K562 (cell line): ENCODE measurements around the gene ZNF512B. TPM values are rescaled to one million over a fixed set of nuclear protein-coding genes. Genes with fewer than 3 reads are reported as not detected.

Experiments
- ATF1 ChIP-seq, 2 experiments: fragments of 450-650 bp in 1 of 2; IDR thresholded peaks; 2 replicates each; pipeline ENCODE4 v1.6.1; 2016; ENCODE audit warnings: missing compliant biosample characterization in 1 of 2, missing genetic modification characterization in 1 of 2
- COPS2 ChIP-seq: fragments of 450-650 bp; conservative IDR thresholded peaks from 2 replicates; pipeline ENCODE4 v1.6.1; 2016; ENCODE audit warnings: mild to moderate bottlenecking, moderate library complexity
- CREM ChIP-seq: IDR thresholded peaks from 2 replicates; pipeline ENCODE4 v1.6.1; 2014; ENCODE audit warnings: antibody characterized with exemption, low read depth
- EP400 ChIP-seq: fragments of 450-650 bp; IDR thresholded peaks from 2 replicates; pipeline ENCODE4 v1.6.1; 2017; ENCODE audit warnings: antibody characterized with exemption, mild to moderate bottlenecking, moderate library complexity
- MEIS2 ChIP-seq: fragments of 450-650 bp; IDR thresholded peaks from 2 replicates; pipeline ENCODE4 v1.6.1; 2014; ENCODE audit warnings: mild to moderate bottlenecking; ENCODE audit not compliant: partially characterized antibody
- MYC ChIP-seq, 2 experiments: fragments of 250-450 bp in 1 of 2; sonication (Bioruptor Pico) in 1 of 2; IDR thresholded peaks; 2 replicates each; pipeline versions ENCODE4 v1.5.1 to v1.6.1; 2012 to 2021; ENCODE audit warnings: low read depth in 2 of 2, borderline replicate concordance in 1 of 2, improper control_type of control experiment in 1 of 2, low read length in 1 of 2, mild to moderate bottlenecking in 1 of 2, moderate library complexity in 1 of 2
- NR2C1 ChIP-seq, 2 experiments: fragments of 450-650 bp; IDR thresholded peaks; 2 replicates each; pipeline ENCODE4 v1.6.1; 2017; ENCODE audit warnings: mild to moderate bottlenecking in 2 of 2, antibody characterized with exemption in 1 of 2, inconsistent platforms in 1 of 2, missing compliant biosample characterization in 1 of 2, missing genetic modification characterization in 1 of 2
- PHF20 ChIP-seq: fragments of 450-650 bp; IDR thresholded peaks from 2 replicates; pipeline ENCODE4 v1.6.1; 2018; ENCODE audit not compliant: partially characterized antibody
- POLR2G ChIP-seq: fragments of 200-400 bp; formaldehyde crosslinking; IDR thresholded peaks from 2 replicates; pipeline ENCODE4 v1.6.1; 2017; ENCODE audit warnings: low read depth, mild to moderate bottlenecking, antibody characterized with exemption, low read length, moderate library complexity
- ZNF134 ChIP-seq: fragments of 250-450 bp; sonication (Bioruptor Pico); conservative IDR thresholded peaks from 2 replicates; pipeline ENCODE4 v1.4.0; 2020
- ZNF143 ChIP-seq: sonication (generic); formaldehyde crosslinking; IDR thresholded peaks from 2 replicates; pipeline ENCODE4 v1.9.0; 2022; ENCODE audit warnings: mild to moderate bottlenecking, missing genetic modification reagents
- ZNF830 ChIP-seq: fragments of 250-450 bp; sonication (Bioruptor Pico); IDR thresholded peaks from 2 replicates; pipeline ENCODE4 v1.5.0; 2021; ENCODE audit warnings: mild to moderate bottlenecking
- polyA plus RNA-seq, 8 experiments: library from polyadenylated mRNA; depleted of rRNA in 4 of 8; stranded (reverse) in 5 of 8; unstranded in 3 of 8; fragments of >200 nt; fragmentation: Nextera tagmentation in 2 of 8; fragmentation: Illumina TruSeq in 1 of 8; extraction: Ambion mirVana in 2 of 8; extraction: Trizol in 1 of 8; gene quantifications; 2 replicates each; pipeline versions ENCODE4 v1.2.1 to v1.2.3, GENCODE V29; 2011 to 2014; ENCODE audit warnings: inconsistent platforms in 1 of 8, missing spikeins in 1 of 8
- total RNA-seq, 7 experiments: library from RNA; depleted of rRNA in 6 of 7; stranded (reverse); fragments of >200 nt in 6 of 7; fragmentation: Illumina TruSeq in 2 of 7; extraction: Trizol in 2 of 7; gene quantifications; 2 replicates each; pipeline versions ENCODE4 v1.2.1 to v1.2.3, GENCODE V29; 2011 to 2021; ENCODE audit warnings: low replicate concordance in 1 of 7
- TF ChIP-seq, protein P1 (sequence below): fragments of 200-800 bp; sonication (Bioruptor generic); IDR thresholded peaks from 2 replicates; pipeline ENCODE4 v1.6.1; 2016; ENCODE audit warnings: missing genetic modification characterization, missing compliant biosample characterization
- TF ChIP-seq, protein P2 (sequence below): sonication (generic); formaldehyde crosslinking; IDR thresholded peaks from 2 replicates; pipeline ENCODE4 v1.8.0; 2022; ENCODE audit warnings: mild to moderate bottlenecking, missing genetic modification reagents, borderline replicate concordance
- TF ChIP-seq, protein P3 (sequence below): fragments of 450-650 bp; IDR thresholded peaks from 2 replicates; pipeline ENCODE4 v1.6.1; 2016
- TF ChIP-seq, protein P4 (sequence below): fragments of 200-800 bp; sonication (Bioruptor generic); IDR thresholded peaks from 2 replicates; pipeline ENCODE4 v1.6.1; 2017; ENCODE audit warnings: missing genetic modification characterization, missing compliant biosample characterization

The ZNF512B gene
- total and polyA plus RNA-seq, 9 of the 15 experiments (the other 6 are each of a cell fraction or from before 2014, with no cell fraction given) = 0.01 to 27.8 (median 8.2) TPM

DNA sequence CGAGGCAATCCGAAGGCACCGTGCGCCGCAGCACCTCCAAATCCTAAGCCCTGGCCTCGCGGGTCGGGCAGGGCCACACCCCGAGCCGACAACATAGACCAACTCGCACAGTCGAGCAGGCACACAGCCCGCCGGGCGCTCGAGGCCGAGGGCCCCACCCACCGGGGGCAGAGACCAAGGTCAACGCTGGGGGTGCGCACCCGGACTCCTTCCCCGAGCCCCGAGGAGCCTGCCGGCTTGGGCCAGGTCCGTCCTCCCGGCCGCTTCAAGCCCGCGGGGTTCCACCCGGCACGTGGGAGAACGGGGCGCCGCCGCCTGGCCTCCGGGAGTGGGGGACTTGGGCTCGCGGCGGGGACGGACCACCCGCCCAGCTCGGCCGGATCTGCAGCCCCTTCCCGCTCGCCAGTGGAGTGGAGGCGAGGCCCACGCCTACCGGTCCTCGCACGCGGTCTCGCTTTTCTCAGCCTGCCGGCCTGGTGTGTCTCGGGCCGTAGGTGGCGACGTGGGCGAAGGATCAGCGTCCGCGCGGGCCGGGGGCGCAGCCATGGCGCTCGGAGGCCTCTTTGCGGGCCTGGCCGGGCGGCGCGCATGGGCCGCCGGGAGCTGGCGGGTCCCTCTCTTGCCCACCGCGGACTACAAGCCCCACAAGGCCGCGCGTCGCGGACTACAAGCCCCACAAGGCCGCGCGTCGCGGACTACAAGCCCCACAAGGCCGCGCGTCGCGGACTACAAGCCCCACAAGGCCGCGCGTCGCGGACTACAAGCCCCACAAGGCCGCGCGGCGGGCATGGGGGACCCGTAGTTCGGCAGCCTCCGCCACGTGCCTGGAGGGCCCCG is 13.7 kb downstream of the ZNF512B start, which contains the start of gene UCKL1 (continued):
- TF ChIP-seq, protein P1, sequence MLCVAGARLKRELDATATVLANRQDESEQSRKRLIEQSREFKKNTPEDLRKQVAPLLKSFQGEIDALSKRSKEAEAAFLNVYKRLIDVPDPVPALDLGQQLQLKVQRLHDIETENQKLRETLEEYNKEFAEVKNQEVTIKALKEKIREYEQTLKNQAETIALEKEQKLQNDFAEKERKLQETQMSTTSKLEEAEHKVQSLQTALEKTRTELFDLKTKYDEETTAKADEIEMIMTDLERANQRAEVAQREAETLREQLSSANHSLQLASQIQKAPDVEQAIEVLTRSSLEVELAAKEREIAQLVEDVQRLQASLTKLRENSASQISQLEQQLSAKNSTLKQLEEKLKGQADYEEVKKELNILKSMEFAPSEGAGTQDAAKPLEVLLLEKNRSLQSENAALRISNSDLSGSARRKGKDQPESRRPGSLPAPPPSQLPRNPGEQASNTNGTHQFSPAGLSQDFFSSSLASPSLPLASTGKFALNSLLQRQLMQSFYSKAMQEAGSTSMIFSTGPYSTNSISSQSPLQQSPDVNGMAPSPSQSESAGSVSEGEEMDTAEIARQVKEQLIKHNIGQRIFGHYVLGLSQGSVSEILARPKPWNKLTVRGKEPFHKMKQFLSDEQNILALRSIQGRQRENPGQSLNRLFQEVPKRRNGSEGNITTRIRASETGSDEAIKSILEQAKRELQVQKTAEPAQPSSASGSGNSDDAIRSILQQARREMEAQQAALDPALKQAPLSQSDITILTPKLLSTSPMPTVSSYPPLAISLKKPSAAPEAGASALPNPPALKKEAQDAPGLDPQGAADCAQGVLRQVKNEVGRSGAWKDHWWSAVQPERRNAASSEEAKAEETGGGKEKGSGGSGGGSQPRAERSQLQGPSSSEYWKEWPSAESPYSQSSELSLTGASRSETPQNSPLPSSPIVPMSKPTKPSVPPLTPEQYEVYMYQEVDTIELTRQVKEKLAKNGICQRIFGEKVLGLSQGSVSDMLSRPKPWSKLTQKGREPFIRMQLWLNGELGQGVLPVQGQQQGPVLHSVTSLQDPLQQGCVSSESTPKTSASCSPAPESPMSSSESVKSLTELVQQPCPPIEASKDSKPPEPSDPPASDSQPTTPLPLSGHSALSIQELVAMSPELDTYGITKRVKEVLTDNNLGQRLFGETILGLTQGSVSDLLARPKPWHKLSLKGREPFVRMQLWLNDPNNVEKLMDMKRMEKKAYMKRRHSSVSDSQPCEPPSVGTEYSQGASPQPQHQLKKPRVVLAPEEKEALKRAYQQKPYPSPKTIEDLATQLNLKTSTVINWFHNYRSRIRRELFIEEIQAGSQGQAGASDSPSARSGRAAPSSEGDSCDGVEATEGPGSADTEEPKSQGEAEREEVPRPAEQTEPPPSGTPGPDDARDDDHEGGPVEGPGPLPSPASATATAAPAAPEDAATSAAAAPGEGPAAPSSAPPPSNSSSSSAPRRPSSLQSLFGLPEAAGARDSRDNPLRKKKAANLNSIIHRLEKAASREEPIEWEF (CRISPR knock-in tag) = peak; percentile 67; the same call in 1 of the 2 replicates
- TF ChIP-seq MYC (IDR thresholded peaks at IDR 0.05; ENCODE audit: low read depth, low read length) = peak; percentile 94
- TF ChIP-seq MYC (CRISPR knock-in tag; IDR thresholded peaks at IDR 0.05; ENCODE audit: borderline replicate concordance, low read depth) = no peak
- TF ChIP-seq CREM = peak; percentile 91
- TF ChIP-seq MEIS2 = no peak
- TF ChIP-seq ATF1 (CRISPR knock-in tag; IDR thresholded peaks at IDR 0.05) = no peak
- peak; percentile 68 for TF ChIP-seq ATF1 (tag; IDR thresholded peaks at IDR 0.05)
- TF ChIP-seq COPS2 = no peak
- TF ChIP-seq ZNF134 (CRISPR knock-in tag) = 0 out of 2 replicates have a peak, but pooled peaks have one; percentile 25
- TF ChIP-seq ZNF830 = no peak
- peak; percentile 96 for TF ChIP-seq ZNF143 (CRISPR knock-in tag)
- TF ChIP-seq, protein P2, sequence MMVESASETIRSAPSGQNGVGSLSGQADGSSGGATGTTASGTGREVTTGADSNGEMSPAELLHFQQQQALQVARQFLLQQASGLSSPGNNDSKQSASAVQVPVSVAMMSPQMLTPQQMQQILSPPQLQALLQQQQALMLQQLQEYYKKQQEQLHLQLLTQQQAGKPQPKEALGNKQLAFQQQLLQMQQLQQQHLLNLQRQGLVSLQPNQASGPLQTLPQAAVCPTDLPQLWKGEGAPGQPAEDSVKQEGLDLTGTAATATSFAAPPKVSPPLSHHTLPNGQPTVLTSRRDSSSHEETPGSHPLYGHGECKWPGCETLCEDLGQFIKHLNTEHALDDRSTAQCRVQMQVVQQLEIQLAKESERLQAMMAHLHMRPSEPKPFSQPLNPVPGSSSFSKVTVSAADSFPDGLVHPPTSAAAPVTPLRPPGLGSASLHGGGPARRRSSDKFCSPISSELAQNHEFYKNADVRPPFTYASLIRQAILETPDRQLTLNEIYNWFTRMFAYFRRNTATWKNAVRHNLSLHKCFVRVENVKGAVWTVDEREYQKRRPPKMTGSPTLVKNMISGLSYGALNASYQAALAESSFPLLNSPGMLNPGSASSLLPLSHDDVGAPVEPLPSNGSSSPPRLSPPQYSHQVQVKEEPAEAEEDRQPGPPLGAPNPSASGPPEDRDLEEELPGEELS (CRISPR knock-in tag) = peak; percentile 77; the same call in 1 of the 2 replicates
- peak; percentile 76 for TF ChIP-seq PHF20
- peak; percentile 75; the same call in 1 of the 2 replicates for TF ChIP-seq EP400
- TF ChIP-seq, protein P3, sequence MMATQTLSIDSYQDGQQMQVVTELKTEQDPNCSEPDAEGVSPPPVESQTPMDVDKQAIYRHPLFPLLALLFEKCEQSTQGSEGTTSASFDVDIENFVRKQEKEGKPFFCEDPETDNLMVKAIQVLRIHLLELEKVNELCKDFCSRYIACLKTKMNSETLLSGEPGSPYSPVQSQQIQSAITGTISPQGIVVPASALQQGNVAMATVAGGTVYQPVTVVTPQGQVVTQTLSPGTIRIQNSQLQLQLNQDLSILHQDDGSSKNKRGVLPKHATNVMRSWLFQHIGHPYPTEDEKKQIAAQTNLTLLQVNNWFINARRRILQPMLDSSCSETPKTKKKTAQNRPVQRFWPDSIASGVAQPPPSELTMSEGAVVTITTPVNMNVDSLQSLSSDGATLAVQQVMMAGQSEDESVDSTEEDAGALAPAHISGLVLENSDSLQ = no peak
- TF ChIP-seq POLR2G = peak; percentile 93
- TF ChIP-seq, protein P4, sequence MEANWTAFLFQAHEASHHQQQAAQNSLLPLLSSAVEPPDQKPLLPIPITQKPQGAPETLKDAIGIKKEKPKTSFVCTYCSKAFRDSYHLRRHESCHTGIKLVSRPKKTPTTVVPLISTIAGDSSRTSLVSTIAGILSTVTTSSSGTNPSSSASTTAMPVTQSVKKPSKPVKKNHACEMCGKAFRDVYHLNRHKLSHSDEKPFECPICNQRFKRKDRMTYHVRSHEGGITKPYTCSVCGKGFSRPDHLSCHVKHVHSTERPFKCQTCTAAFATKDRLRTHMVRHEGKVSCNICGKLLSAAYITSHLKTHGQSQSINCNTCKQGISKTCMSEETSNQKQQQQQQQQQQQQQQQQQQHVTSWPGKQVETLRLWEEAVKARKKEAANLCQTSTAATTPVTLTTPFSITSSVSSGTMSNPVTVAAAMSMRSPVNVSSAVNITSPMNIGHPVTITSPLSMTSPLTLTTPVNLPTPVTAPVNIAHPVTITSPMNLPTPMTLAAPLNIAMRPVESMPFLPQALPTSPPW (CRISPR knock-in tag) = peak; percentile 71
- no peak for TF ChIP-seq NR2C1 (IDR thresholded peaks at IDR 0.05)
- TF ChIP-seq NR2C1 (tag; IDR thresholded peaks at IDR 0.05) = peak; percentile 79
